ENCODE results near the gene GPC5. TPM values are rescaled to one million over a fixed set of nuclear protein-coding genes. Genes with fewer than 3 reads are reported as not detected.

GPC5 gene
- total RNA-seq, 3 donors from 2014 or later, result 0.51 to 1.2 TPM; not detected in 1

DNA sequence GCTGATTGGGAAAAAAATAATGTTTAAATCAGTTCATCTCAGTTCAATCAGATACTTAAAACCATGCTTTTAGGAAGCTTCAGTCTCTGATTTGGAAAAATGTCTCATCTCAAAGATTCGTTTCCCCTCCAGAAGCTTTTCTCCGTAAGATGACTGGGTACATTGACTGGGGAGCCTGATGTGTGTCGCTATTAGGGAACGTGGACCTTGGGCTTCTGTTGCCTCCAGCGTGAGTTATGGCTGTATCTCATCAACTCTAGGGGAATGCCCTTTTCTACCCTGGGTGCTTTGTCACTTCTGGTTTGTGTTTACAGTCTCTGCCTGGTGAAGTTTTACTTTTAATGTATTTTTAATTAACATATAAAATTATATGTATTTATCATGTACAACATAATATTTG, 1192.7 kb downstream of the GPC5 start:
- no peak for ATAC-seq
- intact Hi-C loops (cut with DNase I, micrococcal nuclease), result no loop called here
- Histone ChIP-seq H3K4me3 (no peak overlapping the region), H3K36me3 (ENCODE audit: low read depth) (no peaks in the 10 kb centered on the region), H3K4me1 (ENCODE audit: low read depth) (no peaks in the 10 kb centered on the region), H3K9me3 (no peaks in the 10 kb centered on the region)
- TF ChIP-seq, protein P1, sequence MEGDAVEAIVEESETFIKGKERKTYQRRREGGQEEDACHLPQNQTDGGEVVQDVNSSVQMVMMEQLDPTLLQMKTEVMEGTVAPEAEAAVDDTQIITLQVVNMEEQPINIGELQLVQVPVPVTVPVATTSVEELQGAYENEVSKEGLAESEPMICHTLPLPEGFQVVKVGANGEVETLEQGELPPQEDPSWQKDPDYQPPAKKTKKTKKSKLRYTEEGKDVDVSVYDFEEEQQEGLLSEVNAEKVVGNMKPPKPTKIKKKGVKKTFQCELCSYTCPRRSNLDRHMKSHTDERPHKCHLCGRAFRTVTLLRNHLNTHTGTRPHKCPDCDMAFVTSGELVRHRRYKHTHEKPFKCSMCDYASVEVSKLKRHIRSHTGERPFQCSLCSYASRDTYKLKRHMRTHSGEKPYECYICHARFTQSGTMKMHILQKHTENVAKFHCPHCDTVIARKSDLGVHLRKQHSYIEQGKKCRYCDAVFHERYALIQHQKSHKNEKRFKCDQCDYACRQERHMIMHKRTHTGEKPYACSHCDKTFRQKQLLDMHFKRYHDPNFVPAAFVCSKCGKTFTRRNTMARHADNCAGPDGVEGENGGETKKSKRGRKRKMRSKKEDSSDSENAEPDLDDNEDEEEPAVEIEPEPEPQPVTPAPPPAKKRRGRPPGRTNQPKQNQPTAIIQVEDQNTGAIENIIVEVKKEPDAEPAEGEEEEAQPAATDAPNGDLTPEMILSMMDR (IDR thresholded peaks at IDR 0.05), result no peak
- DNase-seq, result no peak

DNA sequence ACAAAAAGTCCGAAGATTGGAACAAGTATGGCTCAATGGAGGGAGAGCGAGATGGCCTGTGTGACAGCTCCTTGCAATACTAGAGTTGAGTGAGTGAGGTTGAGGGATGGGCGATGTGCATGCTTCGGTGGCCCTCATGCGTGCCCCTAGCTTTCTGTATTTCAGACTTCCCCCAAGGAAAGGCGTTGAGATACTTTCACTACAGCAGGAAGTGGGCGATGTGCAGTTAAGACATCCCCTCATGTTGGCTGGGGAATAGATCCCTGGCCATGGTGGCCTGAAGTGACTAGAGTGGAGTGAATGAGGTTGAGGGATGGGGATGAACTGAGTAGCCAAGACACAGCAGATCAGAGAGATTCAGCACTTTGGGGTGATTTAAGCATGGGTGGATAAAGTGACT, 1194.3 kb downstream of the GPC5 start:
- TF ChIP-seq, protein P1 (IDR thresholded peaks at IDR 0.05), result no peak
- intact Hi-C loops (cut with DNase I, micrococcal nuclease), result no loop called here
- Histone ChIP-seq H3K4me1 (ENCODE audit: low read depth) (no peaks in the 10 kb centered on the region), H3K36me3 (ENCODE audit: low read depth) (no peaks in the 10 kb centered on the region), H3K9me3 (no peaks in the 10 kb centered on the region), H3K4me3 (no peak overlapping the region)
- ATAC-seq, result no peak
- no peak for DNase-seq

DNA sequence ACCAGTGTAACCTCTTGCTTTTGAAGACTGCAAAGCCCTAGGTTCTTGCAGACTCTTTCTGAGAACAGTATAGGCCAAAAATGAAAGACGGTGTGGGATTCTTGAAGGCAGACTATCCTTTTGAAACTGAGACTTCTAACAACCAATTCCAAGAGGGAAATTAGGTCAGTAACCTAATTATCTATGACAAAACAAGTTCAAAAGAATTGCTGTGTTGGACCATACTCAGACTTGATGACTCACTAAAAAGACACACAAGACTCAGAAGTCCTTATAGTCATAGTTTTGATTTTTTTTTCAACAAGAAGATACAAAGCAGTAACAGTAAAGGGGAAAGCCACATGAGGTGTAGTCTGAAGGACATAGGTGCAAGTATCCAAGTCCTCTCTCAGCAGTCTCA, 1204.1 kb downstream of the GPC5 start:
- Histone ChIP-seq H3K9me3 (no peaks in the 10 kb centered on the region), H3K4me1 (ENCODE audit: low read depth) (no peaks in the 10 kb centered on the region), H3K4me3 (no peak overlapping the region), H3K36me3 (ENCODE audit: low read depth) (no peaks in the 10 kb centered on the region)
- intact Hi-C loops (cut with DNase I, micrococcal nuclease), result no loop called here
- DNase-seq, result no peak
- ATAC-seq, result no peak
- TF ChIP-seq, protein P1 (IDR thresholded peaks at IDR 0.05), result no peak

DNA sequence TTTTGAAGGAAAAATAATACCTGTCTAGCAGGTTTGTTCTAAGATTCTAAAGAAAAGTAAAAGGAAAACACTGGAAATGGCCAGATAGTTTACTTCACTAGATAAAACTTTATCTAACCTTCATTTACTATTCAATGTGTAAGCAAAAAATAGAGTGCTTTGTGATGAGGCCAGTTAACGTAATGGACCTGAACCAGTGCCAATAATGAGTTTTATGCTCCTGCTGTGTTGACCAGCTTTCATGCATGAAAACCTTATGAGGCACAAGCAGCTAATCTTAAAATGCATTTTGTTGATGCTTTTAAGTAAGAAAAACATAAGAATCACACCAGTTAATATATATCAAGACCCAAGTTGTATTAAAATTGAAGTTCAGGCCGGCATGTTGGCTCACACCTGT, 1211.0 kb downstream of the GPC5 start:
- no peak for DNase-seq
- ATAC-seq, result no peak
- TF ChIP-seq, protein P1 (IDR thresholded peaks at IDR 0.05), result no peak

DNA sequence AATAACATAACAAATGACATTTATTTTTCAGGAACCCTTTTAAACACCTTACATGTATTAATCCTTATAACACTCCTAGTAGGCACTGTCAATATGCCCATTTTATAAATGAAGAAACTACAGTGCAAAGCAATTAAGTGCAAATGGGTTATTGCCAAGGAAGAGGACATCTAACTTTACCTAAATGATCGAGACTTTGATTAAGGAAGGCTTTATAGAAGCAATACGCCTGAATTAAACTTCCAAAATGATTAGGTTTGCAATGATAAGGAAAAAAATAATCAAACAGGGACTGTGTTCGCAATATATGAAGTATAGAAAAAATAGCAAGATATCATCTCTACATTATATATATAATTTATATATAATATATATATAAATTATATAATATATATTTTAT, 1214.5 kb downstream of the GPC5 start:
- DNase-seq (no peak), ATAC-seq (no peak)
- intact Hi-C loops (cut with DNase I, micrococcal nuclease), result no loop called here
- TF ChIP-seq, protein P1 (IDR thresholded peaks at IDR 0.05), result no peak
- H3K4me3 ChIP-seq, result no peak overlapping the region
- H3K4me1 ChIP-seq (ENCODE audit: low read depth), result no peaks in the 10 kb centered on the region
- no peaks in the 10 kb centered on the region for H3K9me3 ChIP-seq
- H3K36me3 ChIP-seq (ENCODE audit: low read depth), result no peaks in the 10 kb centered on the region

More for the DNA sequence above, 1211.0 kb downstream of the GPC5 start:
- H3K36me3 ChIP-seq (ENCODE audit: low read depth), result no peaks in the 10 kb centered on the region
- H3K9me3 ChIP-seq, result no peaks in the 10 kb centered on the region
- H3K4me3 ChIP-seq, result no peak overlapping the region
- intact Hi-C loops (cut with DNase I, micrococcal nuclease), result no loop called here
- no peaks in the 10 kb centered on the region for H3K4me1 ChIP-seq (ENCODE audit: low read depth)

DNA sequence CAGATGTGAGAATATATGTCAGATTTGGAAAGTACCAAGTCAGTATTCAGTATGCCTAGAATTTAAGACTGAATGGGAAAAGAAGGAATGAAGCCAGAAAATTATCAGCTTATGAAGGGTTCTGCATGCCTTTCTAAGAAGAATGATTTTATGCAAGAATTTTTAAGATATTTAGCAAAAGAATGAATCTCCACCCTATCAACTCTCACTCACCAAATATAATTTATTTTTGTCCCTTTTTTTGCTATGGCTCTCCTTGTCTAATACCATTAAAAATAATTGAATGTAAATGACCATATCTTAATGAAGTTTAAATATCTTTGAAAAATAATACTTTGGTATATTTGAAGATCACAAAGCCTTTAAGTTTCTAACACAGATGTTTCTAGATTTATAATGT, 1215.5 kb downstream of the GPC5 start:
- TF ChIP-seq, protein P1 (IDR thresholded peaks at IDR 0.05), result no peak
- intact Hi-C loops (cut with DNase I, micrococcal nuclease), result no loop called here
- Histone ChIP-seq H3K4me1 (ENCODE audit: low read depth) (no peaks in the 10 kb centered on the region), H3K4me3 (no peak overlapping the region), H3K9me3 (no peaks in the 10 kb centered on the region), H3K36me3 (ENCODE audit: low read depth) (no peaks in the 10 kb centered on the region)
- DNase-seq (no peak), ATAC-seq (no peak)

All from mucosa of descending colon (tissue), 3 donors.